ENCODE results near the gene GARIN5B.
"Not testable (repeated sequence)": the region's sequence is repeated elsewhere in the genome, so short reads cannot be mapped to it uniquely, and the experiment has no call there.

GARIN5B gene

DNA sequence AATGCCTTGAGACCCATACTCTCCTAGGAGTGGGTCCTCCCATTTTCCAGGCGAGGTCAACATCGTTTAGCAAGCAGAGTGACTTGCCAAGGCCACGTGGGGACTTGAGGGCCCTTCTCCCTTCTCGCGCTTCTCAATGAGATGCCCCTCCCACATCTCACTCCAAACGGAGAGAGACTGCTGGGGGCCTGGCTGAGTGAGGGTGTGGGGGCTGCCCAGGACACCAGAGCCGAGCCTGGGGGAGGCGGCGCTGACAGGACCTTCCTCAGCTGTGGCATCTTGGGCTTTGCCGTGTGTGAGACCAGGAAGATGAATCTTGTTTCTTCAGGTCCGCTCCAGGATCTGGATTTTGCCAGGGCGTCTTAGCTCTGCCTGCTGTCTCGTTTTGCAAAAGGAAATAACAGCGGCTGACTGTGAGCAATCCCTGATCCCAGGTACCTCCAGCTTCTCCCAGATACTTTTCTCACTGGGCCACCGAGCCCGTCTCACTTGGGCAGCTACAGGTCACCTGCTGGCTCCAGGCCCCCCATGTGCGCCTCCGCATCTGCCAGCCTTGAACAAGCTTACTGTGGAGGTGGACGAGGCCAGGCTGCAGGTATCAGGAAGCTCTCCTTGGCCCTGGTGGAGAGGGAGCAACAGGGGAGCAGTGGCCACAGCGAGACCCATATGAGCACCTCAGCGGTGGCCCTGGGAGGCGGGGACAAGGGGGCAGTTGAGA lies 14.6 kb downstream of the GARIN5B start:
- no peak for DNase-seq (ENCODE audit: low spot score)

GRCh38 chr19:55347442-55348009 lies 15.5 kb downstream of the GARIN5B start:
- DNase-seq (ENCODE audit: low spot score): no peak

GRCh38 chr19:55346725-55347441 lies 16.2 kb downstream of the GARIN5B start:
- no peak for DNase-seq (ENCODE audit: low spot score)

- no peak for DNase-seq (ENCODE audit: low spot score)
These were observed 17.0 kb downstream of the GARIN5B start for GRCh38 chr19:55345818-55346724.

DNA sequence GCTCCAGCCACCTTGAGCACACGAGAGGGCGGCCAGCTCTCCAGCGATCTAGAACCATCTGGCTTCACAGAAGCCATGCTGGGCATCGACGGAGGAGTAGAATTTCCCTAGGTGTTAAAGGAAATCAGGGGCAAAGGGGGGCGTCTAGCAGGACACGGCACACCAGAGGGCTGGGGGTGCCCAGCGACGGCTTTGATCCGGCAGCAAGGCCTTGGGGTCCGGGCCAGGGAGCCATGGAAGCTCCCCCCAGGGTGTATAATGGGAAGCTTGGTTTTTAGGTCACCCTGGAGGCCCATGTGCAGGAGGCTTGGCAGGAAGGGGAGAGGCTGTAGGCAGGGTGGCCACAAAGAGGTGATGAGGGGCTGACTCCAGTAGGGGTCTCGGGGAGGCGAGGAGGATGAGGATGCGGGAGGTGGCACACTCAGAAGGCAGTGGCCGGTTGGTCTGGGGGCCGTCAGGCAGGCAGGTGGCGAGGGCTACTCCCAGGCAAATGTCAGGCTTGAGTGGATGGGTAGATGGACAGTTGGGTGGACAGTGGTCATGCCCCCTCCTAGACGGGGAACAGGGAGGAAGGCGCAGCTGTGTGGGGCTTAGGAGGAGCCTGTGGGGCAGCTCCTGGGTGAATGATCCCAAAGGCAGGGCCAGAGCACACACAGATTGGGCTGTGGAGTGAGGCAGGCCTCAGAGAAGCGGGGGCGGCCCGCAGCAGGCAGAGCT lies 17.8 kb downstream of the GARIN5B start:
- no peak for DNase-seq (ENCODE audit: low spot score)

DNA sequence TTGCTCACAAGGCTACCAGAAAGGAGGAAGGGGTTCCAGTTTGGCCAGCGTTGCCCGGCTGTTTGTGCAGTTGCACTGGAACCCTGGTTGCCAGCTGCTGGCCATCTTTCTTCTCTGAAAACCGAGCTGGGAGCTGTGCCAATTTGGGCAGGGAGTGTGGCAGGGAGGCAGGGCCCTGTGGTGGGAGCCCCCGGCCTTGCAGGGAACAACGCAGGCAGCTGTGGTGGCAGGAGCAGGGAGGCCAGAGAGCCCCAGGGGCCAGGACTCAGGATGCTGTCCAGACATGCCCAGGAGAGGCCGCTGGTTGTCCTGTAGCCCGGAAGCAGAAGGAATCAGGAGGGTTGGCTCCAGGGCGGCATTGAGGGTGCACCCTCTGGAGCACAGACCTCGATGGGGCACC lies 18.6 kb downstream of the GARIN5B start:
- peak; percentile 48 for DNase-seq (ENCODE audit: low spot score)

- no peak for DNase-seq (ENCODE audit: low spot score)
These were observed 21.2 kb downstream of the GARIN5B start for GRCh38 chr19:55341595-55342531.

- peak; percentile 69 for DNase-seq (ENCODE audit: low spot score)
These were observed 21.9 kb downstream of the GARIN5B start for GRCh38 chr19:55341171-55341588.

GRCh38 chr19:55340784-55341147 lies 22.3 kb downstream of the GARIN5B start:
- DNase-seq (ENCODE audit: low spot score): no peak

GRCh38 chr19:55339889-55340783 lies 22.9 kb downstream of the GARIN5B start:
- no peak for DNase-seq (ENCODE audit: low spot score)

- DNase-seq (ENCODE audit: low spot score): peak; percentile 100
These were observed 23.8 kb downstream of the GARIN5B start, which contains the start of gene KMT5C for GRCh38 chr19:55339105-55339888. Gene KMT5C (plus strand): TSS chr19:55339876. CDS start chr19:55341937, 2,061 bp downstream.

DNA sequence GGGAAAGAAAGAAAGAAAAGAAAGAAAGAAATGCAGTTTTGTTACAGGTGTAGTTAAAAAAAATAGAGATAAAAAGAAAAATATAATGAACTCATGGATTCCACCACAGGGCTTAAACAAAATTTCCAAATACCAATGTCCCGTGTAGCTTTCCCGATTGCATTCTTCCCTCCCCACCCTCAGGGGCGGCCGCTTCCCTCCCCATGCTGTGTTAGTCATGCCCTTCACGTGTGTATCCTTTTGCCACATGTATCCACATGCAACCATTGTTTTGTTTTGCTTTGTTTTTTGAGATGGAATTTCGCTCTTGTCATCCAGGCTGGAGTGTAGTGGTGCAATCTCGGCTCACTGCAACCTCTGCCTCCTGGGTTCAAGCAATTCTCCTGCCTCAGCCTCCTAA lies 27.0 kb downstream of the GARIN5B start:
- no peak for DNase-seq (ENCODE audit: low spot score)

DNA sequence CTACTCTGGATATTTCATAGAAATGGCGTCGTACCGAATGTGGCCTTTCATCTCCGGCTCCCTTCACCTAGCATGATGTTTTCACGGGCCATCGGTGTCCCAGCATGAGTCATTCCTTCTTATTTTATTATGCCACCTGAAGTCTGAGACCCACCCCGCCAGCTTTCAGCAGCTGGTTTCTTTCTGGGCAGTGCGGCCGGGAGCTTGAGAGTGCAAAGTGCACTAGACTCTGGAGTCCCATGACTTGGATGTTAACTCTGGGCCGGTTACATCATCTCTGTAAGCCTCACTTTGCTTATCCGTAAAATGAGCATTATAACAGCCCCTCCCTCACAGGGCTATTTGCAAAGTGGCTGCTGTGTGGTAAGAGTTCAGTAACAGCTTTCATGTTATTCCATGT lies 29.2 kb downstream of the GARIN5B start:
- no peak for DNase-seq (ENCODE audit: low spot score)

DNA sequence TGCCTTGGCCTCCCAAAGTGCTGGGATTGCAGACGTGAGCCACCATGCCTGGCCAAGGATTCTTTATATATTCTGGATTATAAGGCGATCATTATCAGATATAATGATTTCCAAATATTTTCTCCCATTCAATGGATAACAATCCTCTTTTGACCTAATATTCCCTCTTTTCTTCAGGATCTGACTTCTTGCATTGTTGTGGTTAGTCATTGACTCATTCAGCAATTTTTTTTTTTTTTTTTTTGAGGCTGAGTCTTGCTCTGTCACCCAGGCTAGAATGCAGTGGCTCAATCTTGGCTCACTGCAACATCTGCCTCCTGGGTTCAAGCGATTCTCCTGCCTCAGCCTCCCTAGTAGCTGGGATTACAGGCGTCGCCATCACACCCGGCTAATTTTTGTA lies 33.3 kb downstream of the GARIN5B start:
- DNase-seq (ENCODE audit: low spot score): not testable (repeated sequence)

DNA sequence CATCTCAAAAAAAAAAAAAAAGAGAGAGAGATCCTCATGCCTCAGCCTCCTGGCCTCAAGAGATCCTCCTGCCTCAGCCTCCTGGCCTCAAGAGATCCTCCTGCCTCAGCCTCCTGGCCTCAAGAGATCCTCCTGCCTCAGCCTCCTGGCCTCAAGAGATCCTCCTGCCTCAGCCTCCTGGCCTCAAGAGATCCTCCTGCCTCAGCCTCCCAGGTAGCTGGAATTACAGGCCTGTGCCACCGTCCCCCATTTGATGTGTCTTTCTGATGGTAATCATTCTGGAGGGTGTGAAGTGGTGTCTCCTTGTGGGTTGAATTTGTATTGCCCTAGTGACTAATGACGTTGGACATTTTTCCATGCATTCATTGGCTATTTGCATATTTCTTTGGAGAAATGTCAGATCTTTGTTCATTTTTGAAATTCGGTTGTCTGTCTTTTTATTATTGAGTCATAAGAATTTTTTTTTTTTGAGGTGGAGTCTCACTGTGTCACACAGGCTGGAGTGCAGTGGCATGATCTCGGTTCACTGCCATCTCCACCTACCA lies 34.2 kb downstream of the GARIN5B start:
- not testable (repeated sequence) for DNase-seq (ENCODE audit: low spot score)

DNA sequence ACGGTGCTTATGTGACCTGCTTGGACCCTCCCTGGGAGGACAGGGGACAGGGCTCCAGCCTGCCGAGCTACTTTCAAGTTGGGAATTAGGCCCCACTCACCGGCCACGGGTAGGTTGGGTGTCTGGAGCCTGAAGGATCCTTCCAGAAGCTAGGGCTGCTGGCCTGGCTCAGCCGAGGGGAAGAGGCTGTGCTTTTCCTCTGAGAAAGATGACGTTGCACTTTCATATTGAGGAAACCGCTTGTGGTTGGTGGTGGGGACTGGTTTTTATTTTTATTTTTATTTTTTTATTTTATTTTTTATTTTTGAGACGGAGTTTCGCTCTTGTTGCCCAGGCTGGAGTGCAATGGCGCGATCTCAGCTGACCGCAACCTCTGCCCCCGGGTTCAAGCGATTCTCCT lies 37.9 kb downstream of the GARIN5B start, which contains the start of gene TMEM150B:
Gene TMEM150B, minus strand, starts transcription at position 170 of the 400 bp plus-strand sequence. CDS start 4,305 bp downstream, outside the sequence.
- no peak for DNase-seq (ENCODE audit: low spot score)

DNA sequence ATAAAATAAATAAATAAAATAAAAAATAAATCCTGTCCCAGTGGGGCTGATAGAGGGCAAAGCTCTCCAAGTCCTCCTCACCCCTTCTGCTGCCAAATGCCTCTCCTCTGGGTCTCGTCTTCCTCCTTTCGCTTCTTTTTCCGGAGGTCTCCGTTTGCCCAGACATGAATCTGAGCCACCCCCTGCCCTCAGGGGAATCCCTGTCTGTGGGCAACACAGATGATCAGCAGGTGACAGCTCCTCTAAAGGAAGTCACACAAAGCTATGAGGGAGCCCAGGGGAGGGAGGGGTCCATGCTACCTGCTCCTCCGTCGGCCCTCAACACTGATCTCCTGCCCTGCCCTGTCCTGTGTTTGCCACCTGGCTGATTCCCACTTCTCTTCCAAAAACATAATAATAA lies 38.4 kb downstream of the GARIN5B start:
- no peak for DNase-seq (ENCODE audit: low spot score)

Data from putamen (tissue), 1 donor.